GM18951 (cell line): Measurements from ENCODE around the gene DOCK2.

Source experiments
- POLR2A ChIP-seq: IDR thresholded peaks from 4 replicates; pipeline ENCODE4 v1.6.1; 2011; ENCODE audit warnings: mild to moderate bottlenecking; ENCODE audit not compliant: insufficient read length, insufficient read depth; ENCODE audit errors: extremely low read depth
- in situ Hi-C: fragments of 300-500 bp; cut with MboI; formaldehyde crosslinking; loops from one replicate; pipeline ENCODE4 v1.12.0; 2022; ENCODE audit warnings: low sequenced_read_pairs, mixed read lengths, inconsistent platforms; ENCODE audit not compliant: unreplicated experiment

The DOCK2 gene

DNA sequence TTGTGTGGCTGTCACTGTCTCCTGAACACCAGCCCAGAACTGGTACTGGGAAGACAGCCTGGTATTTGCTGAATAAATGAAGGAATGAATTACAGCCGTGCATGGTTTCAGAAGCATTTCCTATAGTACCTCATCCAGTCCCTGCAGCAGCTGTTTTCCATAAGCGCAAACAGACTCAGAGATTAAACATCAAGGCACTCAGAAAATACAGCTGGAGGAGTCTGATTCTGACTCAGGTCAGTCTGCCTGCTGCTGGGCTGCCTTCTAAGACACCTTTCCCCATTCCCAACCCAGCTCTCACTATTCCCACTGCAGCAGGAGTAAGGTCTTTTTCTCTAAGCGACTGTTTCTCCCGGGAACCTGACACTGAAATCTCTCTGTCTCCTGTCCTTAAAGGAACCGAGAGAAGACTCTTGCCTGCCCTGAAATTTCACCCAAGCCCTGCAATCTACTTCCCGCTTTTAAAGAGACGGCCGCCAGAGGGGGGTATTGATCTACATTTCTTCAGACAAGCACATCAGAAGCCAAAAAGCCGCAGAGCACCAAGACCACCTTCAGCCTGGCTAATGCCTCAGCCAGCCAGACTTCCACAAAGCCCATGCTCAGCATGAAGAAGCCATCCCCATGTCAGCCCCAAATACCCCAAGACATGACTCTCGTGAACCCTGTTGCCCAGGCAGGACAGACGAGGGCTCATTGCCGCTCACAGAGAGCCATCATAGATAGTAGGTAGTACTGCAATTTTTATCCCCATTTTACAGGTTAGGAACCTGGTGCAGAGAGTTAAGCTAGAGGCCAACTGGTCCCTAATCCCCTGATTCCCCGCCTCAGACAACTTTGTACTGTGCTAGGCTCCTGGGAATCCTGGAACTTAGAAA lies 463.2 kb downstream of the DOCK2 start:
- no peak for TF ChIP-seq POLR2A
- in situ Hi-C loops, result loop anchor here (10.0 kb wide), 1 partner anchor 84 kb away; no protein-coding TSS in a partner anchor

DNA sequence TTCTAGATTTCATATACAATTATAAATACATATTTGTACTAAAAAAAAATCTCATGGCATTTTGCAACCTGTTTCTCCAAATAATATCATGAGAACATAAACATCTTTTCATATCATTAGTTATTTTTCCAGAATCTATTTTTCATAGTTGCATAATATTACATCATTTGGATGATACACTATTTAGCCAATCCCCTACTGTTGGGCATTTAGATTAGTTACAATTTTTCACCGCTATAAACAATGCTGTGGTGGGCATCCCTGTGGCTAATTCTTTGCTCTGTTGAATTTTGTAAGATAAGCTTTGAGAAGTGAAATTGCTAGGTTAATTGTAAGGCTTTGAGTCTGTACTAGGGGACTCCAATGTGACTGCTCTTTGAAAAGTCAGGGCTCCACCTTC lies 466.4 kb downstream of the DOCK2 start:
- in situ Hi-C loops, result loop anchor here (10.0 kb wide), 1 partner anchor 81 kb away; no protein-coding TSS in a partner anchor
- no peak for TF ChIP-seq POLR2A

GRCh38 chr5:170104299-170104698 lies 467.2 kb downstream of the DOCK2 start:
- in situ Hi-C loops, result loop anchor here (10.0 kb wide), 1 partner anchor 81 kb away; no protein-coding TSS in a partner anchor
- TF ChIP-seq POLR2A, result no peak

DNA sequence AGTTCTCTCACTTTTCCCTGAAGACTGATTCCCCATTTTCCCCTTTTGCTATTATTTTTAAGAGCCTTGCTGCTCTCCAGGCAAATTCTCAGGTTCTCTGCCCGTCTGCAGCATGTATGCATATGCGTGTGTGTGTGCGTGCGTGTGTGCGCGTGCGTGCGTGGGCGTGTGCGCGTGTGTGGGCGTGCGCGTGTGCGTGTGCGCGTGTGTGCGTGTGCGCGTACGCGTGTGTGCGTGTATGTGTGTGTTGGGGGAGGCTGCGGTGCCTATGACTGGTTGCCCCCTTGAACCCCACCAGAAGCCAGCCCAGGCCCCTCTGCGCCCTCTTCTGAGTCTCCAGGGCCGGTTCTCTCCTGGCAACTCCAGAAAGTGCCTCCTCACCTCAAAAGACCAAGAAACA lies 467.6 kb downstream of the DOCK2 start:
- no peak for TF ChIP-seq POLR2A
- in situ Hi-C loops, result loop anchor here (10.0 kb wide), 1 partner anchor 80 kb away; no protein-coding TSS in a partner anchor

DNA sequence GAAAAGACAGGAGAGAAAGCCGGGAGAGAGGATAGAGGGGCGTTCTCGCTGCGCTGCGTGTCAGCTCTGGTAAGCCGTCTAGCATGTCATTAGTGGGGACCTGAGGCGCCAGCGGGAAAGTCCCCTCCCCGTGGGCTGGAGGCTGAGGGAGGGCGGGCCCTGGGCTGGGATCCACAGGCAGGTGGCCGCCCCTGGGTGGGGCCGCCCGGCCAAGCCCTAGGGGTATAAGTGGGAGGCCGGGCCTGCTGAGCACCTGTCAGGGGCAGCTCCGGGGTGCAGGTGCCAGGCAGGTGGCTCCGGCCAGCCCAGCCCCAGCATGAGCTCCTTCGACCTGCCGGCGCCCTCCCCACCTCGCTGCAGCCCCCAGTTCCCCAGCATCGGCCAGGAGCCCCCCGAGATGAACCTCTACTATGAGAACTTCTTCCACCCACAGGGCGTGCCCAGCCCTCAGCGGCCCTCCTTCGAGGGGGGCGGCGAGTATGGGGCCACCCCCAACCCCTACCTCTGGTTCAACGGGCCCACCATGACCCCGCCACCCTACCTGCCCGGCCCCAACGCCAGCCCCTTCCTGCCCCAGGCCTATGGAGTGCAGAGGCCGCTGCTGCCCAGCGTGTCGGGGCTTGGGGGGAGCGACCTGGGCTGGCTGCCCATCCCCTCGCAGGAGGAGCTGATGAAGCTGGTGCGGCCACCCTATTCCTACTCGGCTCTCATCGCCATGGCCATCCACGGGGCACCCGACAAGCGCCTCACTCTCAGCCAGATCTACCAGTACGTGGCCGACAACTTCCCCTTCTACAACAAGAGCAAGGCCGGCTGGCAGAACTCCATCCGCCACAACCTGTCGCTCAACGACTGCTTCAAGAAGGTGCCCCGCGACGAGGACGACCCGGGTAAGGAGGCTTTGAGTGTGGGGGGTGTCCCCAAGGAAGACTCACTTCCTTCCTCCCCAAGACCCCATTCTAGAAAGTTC lies 468.9 kb downstream of the DOCK2 start, which contains the start of gene FOXI1:
Gene FOXI1, plus strand, starts transcription at position 256 of the 970 bp plus-strand sequence. Its CDS starts 61 bp downstream, at position 317.
- TF ChIP-seq POLR2A, result no peak
- in situ Hi-C loops, result loop anchor here (10.0 kb wide), 1 partner anchor 79 kb away; no protein-coding TSS in a partner anchor

GRCh38 chr5:170107674-170108073 lies 470.6 kb downstream of the DOCK2 start:
- in situ Hi-C loops, result loop anchor here (10.0 kb wide), 1 partner anchor 77 kb away; no protein-coding TSS in a partner anchor

GRCh38 chr5:170108266-170108785 lies 471.3 kb downstream of the DOCK2 start:
- no peak for TF ChIP-seq POLR2A
- in situ Hi-C loops, result loop anchor here (10.0 kb wide), 1 partner anchor 76 kb away; no protein-coding TSS in a partner anchor

More at GRCh38 chr5:170107674-170108073, 470.6 kb downstream of the DOCK2 start:
- TF ChIP-seq POLR2A, result no peak

- in situ Hi-C loops, result loop anchor here (10.0 kb wide), 1 partner anchor 75 kb away; no protein-coding TSS in a partner anchor
- no peak for TF ChIP-seq POLR2A
Measured at GRCh38 chr5:170109059-170110031, 472.3 kb downstream of the DOCK2 start.

DNA sequence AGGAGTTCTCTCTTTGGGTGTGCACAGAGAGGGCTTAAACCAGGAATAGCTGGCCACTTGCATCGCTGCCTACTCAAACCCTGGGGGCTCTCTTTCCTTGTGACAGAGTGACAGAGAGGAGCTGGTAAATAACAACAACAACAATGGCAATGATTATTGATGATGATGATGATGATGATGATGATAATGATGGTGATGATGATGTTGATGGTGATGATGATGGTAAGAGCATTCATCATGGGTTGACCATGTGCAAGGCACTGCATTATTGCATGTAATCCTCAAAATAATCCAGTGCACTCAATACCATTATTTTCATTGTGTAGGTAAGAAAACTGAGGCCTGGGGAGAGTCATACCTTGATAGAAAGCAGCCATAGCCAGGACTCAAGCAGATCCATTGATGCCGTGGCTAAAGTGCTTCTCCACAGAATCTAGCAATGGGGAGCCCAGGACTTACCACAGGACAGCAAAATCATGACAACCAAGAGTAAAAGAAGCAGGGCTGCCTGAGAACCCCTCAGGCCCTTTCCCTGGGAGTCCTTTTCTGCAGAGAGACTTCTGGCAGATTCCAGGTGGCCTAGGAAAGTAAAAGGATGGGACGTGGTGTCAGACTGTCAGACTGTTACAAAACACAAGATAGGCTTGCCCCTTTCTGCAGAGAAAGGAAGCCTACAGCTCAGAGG lies 473.5 kb downstream of the DOCK2 start:
- in situ Hi-C loops, result no loop called here
- no peak for TF ChIP-seq POLR2A

DNA sequence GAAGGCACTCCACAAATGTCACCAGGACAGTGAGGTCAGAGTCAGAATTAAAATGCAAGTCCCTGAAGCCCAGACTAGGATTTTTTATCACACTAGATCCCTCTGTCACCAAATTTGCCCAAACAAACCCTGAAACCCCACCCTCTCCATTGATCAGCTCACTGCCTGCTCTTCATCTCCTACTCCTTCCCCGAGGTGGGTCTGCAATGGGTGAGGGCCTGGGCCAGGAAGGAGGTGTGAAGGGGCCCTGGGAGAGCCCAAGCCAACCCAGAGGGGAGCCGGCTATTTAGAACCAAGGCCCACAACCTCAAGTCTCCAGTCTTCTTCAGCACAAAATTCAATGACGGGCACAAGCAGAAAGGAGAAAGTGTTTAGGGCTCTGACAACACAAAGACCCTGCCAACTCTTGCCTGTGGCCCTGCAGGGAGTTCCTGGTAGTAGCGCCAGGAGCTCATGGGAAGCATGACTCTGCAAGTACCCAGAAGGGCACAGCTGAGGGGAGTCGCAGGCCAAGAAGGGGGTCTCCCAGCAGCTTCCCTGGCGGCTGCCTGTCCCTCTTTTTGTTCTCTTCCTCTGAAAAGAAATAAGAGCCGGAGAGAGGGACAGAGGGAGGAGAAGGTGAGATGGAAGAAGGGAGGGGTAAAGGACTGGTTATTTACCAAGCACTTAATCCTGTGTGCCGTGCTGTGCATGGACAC lies 474.2 kb downstream of the DOCK2 start:
- in situ Hi-C loops, result no loop called here
- no peak for TF ChIP-seq POLR2A
